Fibroblast of pulmonary artery (primary cell): Measurements from ENCODE around the gene SNPH.
"Not testable (repeated sequence)": the region's sequence is repeated elsewhere in the genome, so short reads cannot be mapped to it uniquely, and the experiment has no call there.

Source experiments
- DNase-seq: peaks from one replicate; pipeline ENCODE4 v3.0.0-alpha.2; 2010; ENCODE audit warnings: low read depth
- H3K4me3 ChIP-seq: replicated peaks from 2 replicates; pipeline ENCODE4 v1.5.1; 2011; ENCODE audit warnings: low read depth, mild to moderate bottlenecking, control low read depth, low read length, moderate library complexity
- CTCF ChIP-seq: IDR thresholded peaks from 2 replicates; pipeline ENCODE4 v1.5.1; 2011; ENCODE audit warnings: mild to moderate bottlenecking, control low read depth, low read length, inconsistent platforms; ENCODE audit errors: missing control alignments

Gene SNPH, protein sequence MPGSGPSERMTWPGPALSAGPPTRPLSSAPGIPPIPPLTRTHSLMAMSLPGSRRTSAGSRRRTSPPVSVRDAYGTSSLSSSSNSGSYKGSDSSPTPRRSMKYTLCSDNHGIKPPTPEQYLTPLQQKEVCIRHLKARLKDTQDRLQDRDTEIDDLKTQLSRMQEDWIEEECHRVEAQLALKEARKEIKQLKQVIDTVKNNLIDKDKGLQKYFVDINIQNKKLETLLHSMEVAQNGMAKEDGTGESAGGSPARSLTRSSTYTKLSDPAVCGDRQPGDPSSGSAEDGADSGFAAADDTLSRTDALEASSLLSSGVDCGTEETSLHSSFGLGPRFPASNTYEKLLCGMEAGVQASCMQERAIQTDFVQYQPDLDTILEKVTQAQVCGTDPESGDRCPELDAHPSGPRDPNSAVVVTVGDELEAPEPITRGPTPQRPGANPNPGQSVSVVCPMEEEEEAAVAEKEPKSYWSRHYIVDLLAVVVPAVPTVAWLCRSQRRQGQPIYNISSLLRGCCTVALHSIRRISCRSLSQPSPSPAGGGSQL

DNA sequence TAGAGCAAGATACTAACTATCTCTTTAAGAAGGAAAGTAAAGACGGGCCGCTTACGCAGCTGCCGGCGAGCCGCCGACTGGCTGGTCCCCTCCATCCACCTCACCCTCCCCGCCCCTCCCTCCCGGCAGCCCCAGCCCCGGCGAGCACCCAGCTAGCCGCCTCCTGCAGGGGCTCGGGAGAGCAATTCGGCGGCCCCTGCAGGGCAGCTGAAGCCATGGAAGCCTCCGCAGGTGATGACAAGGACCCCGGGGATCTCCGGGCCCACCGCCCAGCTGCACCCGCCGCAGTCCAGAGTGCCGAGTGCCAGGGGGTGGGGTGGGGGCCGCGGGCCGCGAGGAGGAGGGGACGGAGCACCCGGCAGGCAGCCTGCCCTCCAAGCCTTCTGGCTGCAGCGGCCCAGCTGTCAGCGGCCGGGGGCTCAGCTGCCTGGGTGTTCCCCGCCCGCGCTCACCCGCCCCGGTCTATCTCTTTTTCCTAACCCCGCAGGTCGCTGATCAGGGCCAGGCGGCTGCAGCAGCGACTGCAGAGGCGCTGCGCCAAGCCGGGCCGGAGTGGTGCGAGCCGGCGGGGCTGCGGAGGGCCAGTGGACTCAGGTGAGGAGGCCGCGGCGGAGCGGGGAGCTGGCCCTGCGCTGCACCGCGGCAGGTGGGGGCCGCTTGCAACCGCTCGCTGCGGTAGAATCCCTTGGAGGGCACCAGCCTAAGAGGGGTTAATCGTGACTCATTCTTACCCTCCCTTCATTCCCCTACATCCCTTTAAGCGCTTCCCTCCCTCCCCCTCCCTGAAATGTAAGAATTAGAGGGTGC, at the start of gene SNPH:
TSS of gene SNPH (plus strand) at position 128 of the 807 bp plus-strand sequence. CDS start 29,946 bp downstream, outside the sequence.
- peak within 1 kb of the TSS; percentile 72 for H3K4me3 ChIP-seq
- TF ChIP-seq CTCF, result no peak
- peak; percentile 79 for DNase-seq

- H3K4me3 ChIP-seq, DNase-seq: not testable (repeated sequence)
Observed at GRCh38 chr20:1216527-1217427, 49.3 kb upstream of the SNPH start.

GRCh38 chr20:1222750-1223149, 43.3 kb upstream of the SNPH start:
- DNase-seq, H3K4me3 ChIP-seq: not testable (repeated sequence)

DNA sequence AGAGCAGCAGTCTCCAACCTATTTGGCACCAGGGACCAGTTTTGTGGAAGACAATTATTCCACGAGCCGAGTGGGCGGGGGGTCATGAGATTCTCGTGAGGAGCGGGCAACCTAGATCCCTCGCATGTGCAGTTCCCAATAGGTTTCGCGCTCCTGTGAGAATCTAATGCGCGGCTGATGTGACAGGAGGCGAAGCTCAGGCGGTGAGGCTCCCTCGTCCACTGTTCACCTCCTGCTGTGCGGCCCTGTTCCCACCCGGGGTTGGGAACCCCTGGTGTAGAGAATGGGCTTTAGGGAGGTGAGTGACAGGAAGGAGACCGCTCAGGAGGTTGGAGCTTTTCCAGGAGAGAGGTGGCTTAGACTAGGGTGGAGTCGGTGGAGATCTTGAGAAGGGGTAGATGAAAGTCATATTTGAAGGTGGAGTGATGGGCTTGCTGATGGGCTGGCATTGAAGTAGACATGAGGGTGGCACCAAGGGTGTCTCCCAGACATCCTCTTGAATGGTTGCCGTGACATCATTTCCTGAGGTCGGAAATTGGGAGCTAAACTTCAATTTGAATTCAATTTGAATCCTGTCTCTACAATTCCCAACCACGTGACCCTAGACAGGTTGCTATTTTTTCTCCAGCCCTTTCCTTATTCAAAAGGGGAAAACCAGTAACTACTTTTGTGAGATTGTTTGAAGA, 41.7 kb upstream of the SNPH start:
- no peak for DNase-seq
- TF ChIP-seq CTCF, result no peak
- no peak overlapping the region for H3K4me3 ChIP-seq

DNA sequence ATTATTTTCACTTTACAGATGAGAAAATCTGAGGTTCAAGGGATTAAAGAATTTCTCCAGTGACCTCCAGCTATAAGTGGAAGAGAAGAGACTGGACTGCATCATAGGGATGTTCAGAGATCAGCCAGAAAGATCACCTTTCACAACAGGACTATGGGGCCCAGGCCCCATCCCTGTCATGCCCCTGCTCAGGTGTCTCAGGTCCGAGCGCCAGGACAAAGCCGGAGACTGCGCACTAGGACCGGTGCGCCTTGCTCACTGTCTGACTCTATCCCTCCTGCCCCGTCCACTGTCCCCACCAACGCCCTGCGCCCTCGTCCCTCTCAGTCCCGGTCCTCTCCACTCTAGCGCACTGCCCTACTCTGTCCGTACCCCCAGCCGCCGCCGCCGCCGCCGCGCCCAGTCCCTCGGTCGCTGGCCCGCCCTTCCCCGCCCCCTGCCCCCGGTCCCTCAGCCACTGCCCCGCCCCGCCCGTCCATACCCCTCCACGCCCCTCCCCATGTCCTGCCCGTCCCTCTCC, 40.8 kb upstream of the SNPH start:
- TF ChIP-seq CTCF, result no peak
- no peak for DNase-seq
- peak overlapping the region; percentile 46 for H3K4me3 ChIP-seq

DNA sequence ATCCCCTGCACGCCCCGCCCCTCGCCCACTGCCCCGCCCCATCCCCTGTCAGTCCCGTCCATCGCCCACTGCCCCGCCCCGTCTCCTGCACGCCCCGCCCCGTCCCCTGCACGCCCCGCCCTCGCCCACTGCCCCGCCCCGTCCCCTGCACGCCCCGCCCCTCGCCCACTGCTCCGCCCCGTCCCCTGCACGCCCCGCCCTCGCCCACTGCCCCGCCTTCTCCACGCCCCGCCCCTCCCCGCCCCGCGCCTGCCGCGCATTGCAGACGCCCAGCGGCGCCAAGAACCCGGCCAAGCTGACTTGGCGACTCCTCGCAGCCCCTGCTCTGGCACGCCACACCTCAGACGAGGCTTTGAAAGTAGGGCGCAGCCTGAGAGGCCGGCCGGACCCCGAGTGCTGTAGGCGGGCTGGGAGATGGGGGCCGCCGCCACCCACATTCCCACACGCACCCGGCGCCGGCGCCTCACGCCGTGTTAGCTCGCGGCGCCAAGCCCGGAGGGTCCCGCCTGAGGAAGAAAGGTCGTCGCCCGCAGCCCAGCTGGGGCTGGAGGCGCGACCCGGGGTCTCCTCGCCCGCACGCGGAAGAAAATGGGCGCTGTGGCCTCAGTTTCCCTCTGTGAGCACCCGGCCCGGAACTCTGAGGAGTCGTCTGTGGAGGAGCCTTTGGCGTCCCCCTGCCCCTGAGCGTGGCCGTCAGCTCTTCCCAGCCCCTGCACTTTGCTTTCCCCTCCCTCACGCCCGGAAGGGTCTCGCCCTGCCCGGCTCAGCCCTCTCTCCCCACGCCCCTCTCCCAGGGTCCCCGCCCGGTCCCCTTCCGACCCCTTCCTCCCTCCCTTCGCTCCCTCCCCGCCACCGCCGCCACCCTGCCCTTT, 40.1 kb upstream of the SNPH start, which contains the start of gene RAD21L1:
TSS of gene RAD21L1 (plus strand) at position 262 of the 872 bp plus-strand sequence. CDS start 2,410 bp downstream, outside the sequence.
- TF ChIP-seq CTCF, result no peak
- H3K4me3 ChIP-seq, result peak within 1 kb of the TSS; percentile 72
- DNase-seq, result peak; percentile 85
